ENCODE results near the gene TEX19. TPM values are rescaled to one million over a fixed set of nuclear protein-coding genes. Genes with fewer than 3 reads are reported as not detected.

TEX19 gene
- total and polyA plus RNA-seq, 10 donors, result not detected

GRCh38 chr17:82332669-82333278 is 26.3 kb upstream of the TEX19 start:
- peak overlapping the region in 6 of 8 donors; percentile 81 to 89 (median 84) for H3K27ac ChIP-seq
- DNase-seq, result peak; percentile 92
- intact Hi-C loops (cut with DNase I; ENCODE audit: low total_unique reads), result no loop called here

DNA sequence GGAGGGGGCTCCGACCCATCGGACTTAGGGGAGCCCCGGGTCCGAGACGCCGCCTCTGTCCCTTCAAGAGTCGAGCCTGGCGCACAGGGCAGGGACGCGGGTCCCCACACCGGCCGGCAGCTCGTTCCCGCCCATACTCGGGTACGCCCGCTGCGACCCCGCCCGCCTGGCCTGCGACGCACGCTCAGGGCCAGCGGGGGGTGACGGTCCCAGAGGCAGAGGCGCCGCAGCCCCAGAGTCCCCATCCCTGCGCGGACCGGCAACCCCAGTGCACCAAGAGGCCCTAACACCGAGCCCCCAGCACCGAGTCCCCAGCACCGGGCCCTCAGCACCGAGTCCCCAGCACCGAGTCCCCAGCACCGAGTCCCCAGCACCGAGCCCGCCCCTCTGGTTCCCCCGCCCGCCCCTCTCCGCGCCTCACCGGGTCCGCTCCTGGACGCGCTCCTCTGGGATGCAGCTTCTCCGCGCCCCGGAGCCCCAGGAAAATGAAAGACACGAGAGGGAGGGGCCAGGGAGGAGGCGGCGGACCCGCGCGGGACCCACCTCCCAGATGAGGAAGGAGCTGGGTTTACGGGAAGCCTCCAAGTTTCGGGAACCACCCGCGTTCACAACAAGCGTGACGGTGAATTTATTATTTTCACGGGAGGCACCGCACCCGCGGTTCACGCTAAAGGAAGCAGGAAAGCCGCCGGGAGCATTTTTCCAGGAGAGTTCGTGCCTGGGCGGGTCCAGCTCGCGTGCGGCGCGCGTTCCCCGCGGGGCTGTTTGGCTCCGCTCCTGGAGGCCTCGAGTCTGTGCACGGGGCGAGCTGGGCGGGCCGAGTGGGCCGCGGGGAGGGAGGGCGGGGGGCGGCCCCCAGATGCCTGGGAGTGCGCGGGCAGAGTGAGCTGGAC is 25.5 kb upstream of the TEX19 start, which contains the start of gene SECTM1:
SECTM1 (minus strand) TSS at position 488 of the 893 bp plus-strand sequence. CDS start 6,526 bp downstream, outside the sequence.
- H3K4me1 ChIP-seq, result peaks cover 17 to 71% (median 58%) of the 10 kb centered on the region in 6 donors
- intact Hi-C loops (cut with DNase I; ENCODE audit: low total_unique reads), result no loop called here

More at GRCh38 chr17:82332669-82333278, 26.3 kb upstream of the TEX19 start:
- Histone ChIP-seq H3K4me3 (peak overlapping the region; percentile 37 to 79 (median 61)), H3K27me3 (replicated peaks in 1 of 7) (peaks cover 0 to 58% (median 6%) of the 10 kb centered on the region in 7 donors), H3K9me3 (no peaks in the 10 kb centered on the region), H3K4me1 (peaks cover 17 to 71% (median 58%) of the 10 kb centered on the region in 6 donors), H3K36me3 (peaks cover 0 to 9% (median 0%) of the 10 kb centered on the region in 6 donors)
- WGBS, 5 donors, result 0 to 25% (median 16%) methylated on average over 9 to 32 of the region's 32 CpGs
- TF ChIP-seq POLR2AphosphoS5 (IDR thresholded peaks at IDR 0.05) (peak; percentile 72 to 83 (median 76)), POLR2A (IDR thresholded peaks at IDR 0.05) (no peak)
- TF ChIP-seq, protein P1, sequence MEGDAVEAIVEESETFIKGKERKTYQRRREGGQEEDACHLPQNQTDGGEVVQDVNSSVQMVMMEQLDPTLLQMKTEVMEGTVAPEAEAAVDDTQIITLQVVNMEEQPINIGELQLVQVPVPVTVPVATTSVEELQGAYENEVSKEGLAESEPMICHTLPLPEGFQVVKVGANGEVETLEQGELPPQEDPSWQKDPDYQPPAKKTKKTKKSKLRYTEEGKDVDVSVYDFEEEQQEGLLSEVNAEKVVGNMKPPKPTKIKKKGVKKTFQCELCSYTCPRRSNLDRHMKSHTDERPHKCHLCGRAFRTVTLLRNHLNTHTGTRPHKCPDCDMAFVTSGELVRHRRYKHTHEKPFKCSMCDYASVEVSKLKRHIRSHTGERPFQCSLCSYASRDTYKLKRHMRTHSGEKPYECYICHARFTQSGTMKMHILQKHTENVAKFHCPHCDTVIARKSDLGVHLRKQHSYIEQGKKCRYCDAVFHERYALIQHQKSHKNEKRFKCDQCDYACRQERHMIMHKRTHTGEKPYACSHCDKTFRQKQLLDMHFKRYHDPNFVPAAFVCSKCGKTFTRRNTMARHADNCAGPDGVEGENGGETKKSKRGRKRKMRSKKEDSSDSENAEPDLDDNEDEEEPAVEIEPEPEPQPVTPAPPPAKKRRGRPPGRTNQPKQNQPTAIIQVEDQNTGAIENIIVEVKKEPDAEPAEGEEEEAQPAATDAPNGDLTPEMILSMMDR (IDR thresholded peaks at IDR 0.05 in 8 of 11, conservative IDR thresholded peaks at IDR 0.05 in 3 of 11), result no peak

DNA sequence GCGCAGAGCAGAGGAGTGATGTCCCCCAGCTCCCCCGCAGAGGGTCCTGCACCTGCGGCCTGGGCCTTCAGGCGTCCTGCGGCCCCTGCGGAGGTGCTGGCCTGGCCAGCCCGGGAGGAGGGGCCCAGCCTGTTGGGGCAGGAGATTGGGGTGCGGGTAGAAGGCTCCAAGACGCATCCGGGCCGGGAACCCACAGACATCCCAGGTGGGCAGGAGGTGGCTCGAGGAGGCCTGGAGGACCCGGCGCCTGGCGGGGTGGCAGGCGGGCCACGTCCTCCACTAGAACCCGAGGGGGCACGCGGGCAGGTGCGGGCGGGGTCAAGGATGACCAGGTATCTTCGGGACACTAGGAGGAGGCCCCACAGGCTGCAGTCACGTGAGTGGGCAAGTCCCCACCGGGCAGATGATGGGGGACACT is 24.8 kb upstream of the TEX19 start:
- DNase-seq, result peak; percentile 83
- TF ChIP-seq POLR2A (IDR thresholded peaks at IDR 0.05) (no peak), POLR2AphosphoS5 (IDR thresholded peaks at IDR 0.05) (no peak)
- TF ChIP-seq, protein P1 (IDR thresholded peaks at IDR 0.05 in 8 of 11, conservative IDR thresholded peaks at IDR 0.05 in 3 of 11), result no peak
- 45 to 61% (median 55%) methylated on average over 22 to 25 of the region's 25 CpGs for WGBS, 5 donors
- intact Hi-C loops (cut with DNase I; ENCODE audit: low total_unique reads), result no loop called here
- H3K9me3 ChIP-seq, result no peaks in the 10 kb centered on the region
- H3K36me3 ChIP-seq, result peaks cover 0 to 2% (median 0%) of the 10 kb centered on the region in 6 donors
- peaks cover 17 to 76% (median 61%) of the 10 kb centered on the region in 6 donors for H3K4me1 ChIP-seq
- peak overlapping the region in 7 of 8 donors; percentile 67 to 89 (median 83) for H3K27ac ChIP-seq
- H3K27me3 ChIP-seq (replicated peaks in 1 of 7), result peaks cover 0 to 50% (median 6%) of the 10 kb centered on the region in 7 donors
- peak overlapping the region; percentile 37 to 79 (median 61) for H3K4me3 ChIP-seq

More for the DNA sequence above, 25.5 kb upstream of the TEX19 start, which contains the start of gene SECTM1:
- H3K4me3 ChIP-seq, result peak within 1 kb of the TSS; percentile 37 to 79 (median 61)
- peaks cover 0 to 9% (median 0%) of the 10 kb centered on the region in 6 donors for H3K36me3 ChIP-seq
- WGBS, 5 donors, result 2 to 8% (median 3%) methylated on average over 23 to 90 of the region's 90 CpGs
- H3K27me3 ChIP-seq (replicated peaks in 1 of 7), result peaks cover 0 to 54% (median 6%) of the 10 kb centered on the region in 7 donors
- H3K9me3 ChIP-seq, result no peaks in the 10 kb centered on the region
- peak within 1 kb of the TSS in 7 of 8 donors; percentile 79 to 89 (median 83) for H3K27ac ChIP-seq
- peak; percentile 91 for DNase-seq
- TF ChIP-seq POLR2A (IDR thresholded peaks at IDR 0.05) (peak in 1 of 3 donors; percentile 53), POLR2AphosphoS5 (IDR thresholded peaks at IDR 0.05) (peak; percentile 37 to 72 (median 40))
- TF ChIP-seq, protein P1 (IDR thresholded peaks at IDR 0.05 in 8 of 11, conservative IDR thresholded peaks at IDR 0.05 in 3 of 11), result no peak

Data from spleen (tissue), 11 donors.